DOHH2 (cell line): ENCODE results near the gene ARID1A.

ENCODE experiments used
- H3F3A ChIP-seq: fragments of 200-600 bp; sonication (generic), shearing (Covaris generic); 2 replicates; pipeline ENCODE4 v1.6.0; 2016; ENCODE audit warnings: antibody characterized with exemption, mild to moderate bottlenecking; ENCODE audit not compliant: control insufficient read depth, insufficient read depth
- H3K27ac ChIP-seq: fragments of 200-600 bp; sonication (generic); 2 replicates; pipeline ENCODE4 v1.5.1; 2014; ENCODE audit warnings: low read depth, mild to moderate bottlenecking, low read length, moderate library complexity
- H3K27me3 ChIP-seq: fragments of 200-600 bp; sonication (generic); 2 replicates; pipeline ENCODE4 v1.6.1; 2014; ENCODE audit warnings: mild to moderate bottlenecking, low read length, mixed read lengths; ENCODE audit not compliant: control insufficient read depth
- H3K36me3 ChIP-seq: fragments of 200-600 bp; sonication (generic); 2 replicates; pipeline ENCODE4 v1.6.1; 2014; ENCODE audit warnings: mild to moderate bottlenecking, low read length, moderate library complexity, mixed read lengths; ENCODE audit not compliant: control insufficient read depth
- H3K4me1 ChIP-seq: fragments of 200-600 bp; sonication (generic); 2 replicates; pipeline ENCODE4 v1.6.1; 2014; ENCODE audit warnings: mild to moderate bottlenecking, low read length, mixed read lengths; ENCODE audit not compliant: control insufficient read depth
- H3K4me2 ChIP-seq: fragments of 200-600 bp; sonication (generic); 2 replicates; pipeline ENCODE4 v1.6.0; 2014; ENCODE audit warnings: mild to moderate bottlenecking, low read length, moderate library complexity
- H3K4me3 ChIP-seq: fragments of 200-600 bp; sonication (generic); 2 replicates; pipeline ENCODE4 v1.5.1; 2014; ENCODE audit warnings: mild to moderate bottlenecking, low read length, mixed read lengths
- H3K79me2 ChIP-seq: fragments of 200-600 bp; sonication (generic); 2 replicates; pipeline ENCODE4 v1.6.1; 2014; ENCODE audit warnings: mild to moderate bottlenecking, low read length, mixed read lengths; ENCODE audit not compliant: control insufficient read depth
- H3K9me2 ChIP-seq: fragments of 200-600 bp; sonication (generic); replicated peaks from 2 replicates; pipeline ENCODE4 v1.6.1; 2014; ENCODE audit warnings: mild to moderate bottlenecking, low read length, mixed read lengths; ENCODE audit not compliant: control insufficient read depth
- H3K9me3 ChIP-seq: fragments of 200-600 bp; sonication (generic); 2 replicates; pipeline ENCODE4 v1.6.1; 2014; ENCODE audit warnings: antibody characterized with exemption, low read length, mixed read lengths; ENCODE audit not compliant: control insufficient read depth, insufficient read depth
- H4K20me1 ChIP-seq: fragments of 200-600 bp; sonication (generic); 2 replicates; pipeline ENCODE4 v1.6.0; 2014; ENCODE audit warnings: low read depth, mild to moderate bottlenecking, antibody characterized with exemption, low read length, moderate library complexity; ENCODE audit not compliant: control insufficient read depth, insufficient read depth
- CTCF ChIP-seq: fragments of 200-600 bp; sonication (generic); IDR thresholded peaks from one replicate; pipeline ENCODE4 v1.5.1; 2014; ENCODE audit warnings: antibody characterized with exemption, mild to moderate bottlenecking, low read depth, low read length; ENCODE audit not compliant: poor library complexity, severe bottlenecking
- EZH2phosphoT487 ChIP-seq: fragments of 200-600 bp; sonication (generic); IDR thresholded peaks from 2 replicates; pipeline ENCODE4 v1.6.1; 2017; ENCODE audit warnings: borderline replicate concordance, mild to moderate bottlenecking, antibody characterized with exemption, low read length, moderate library complexity, mixed read lengths

ARID1A gene

GRCh38 chr1:26771643-26772321, 76.0 kb downstream of the ARID1A start:
- Histone ChIP-seq H4K20me1 (no peaks in the 10 kb centered on the region), H3K4me1 (no peaks in the 10 kb centered on the region), H3K79me2 (peaks cover 8% of the 10 kb centered on the region), H3K9me3 (no peaks in the 10 kb centered on the region), H3F3A (no peaks in the 10 kb centered on the region), H3K4me3 (no peak overlapping the region), H3K36me3 (peaks cover 97% of the 10 kb centered on the region), H3K4me2 (no peak overlapping the region), H3K27me3 (no peaks in the 10 kb centered on the region), H3K27ac (no peak overlapping the region), H3K9me2 (no peaks in the 10 kb centered on the region)
- no peak for TF ChIP-seq CTCF
- no peak for TF ChIP-seq EZH2phosphoT487

- Histone ChIP-seq H3K4me1 (no peaks in the 10 kb centered on the region), H3K4me2 (no peak overlapping the region), H3K4me3 (no peak overlapping the region), H3K27me3 (no peaks in the 10 kb centered on the region), H3K79me2 (peaks cover 8% of the 10 kb centered on the region), H3K9me3 (no peaks in the 10 kb centered on the region), H3K36me3 (peaks cover 97% of the 10 kb centered on the region), H3K9me2 (no peaks in the 10 kb centered on the region), H4K20me1 (no peaks in the 10 kb centered on the region), H3K27ac (no peak overlapping the region), H3F3A (no peaks in the 10 kb centered on the region)
- no peak for TF ChIP-seq EZH2phosphoT487
- TF ChIP-seq CTCF: no peak
Observed at GRCh38 chr1:26772687-26773086, 76.9 kb downstream of the ARID1A start.

- H3K4me2 ChIP-seq: no peak overlapping the region
- peaks cover 97% of the 10 kb centered on the region for H3K36me3 ChIP-seq
- no peaks in the 10 kb centered on the region for H4K20me1 ChIP-seq
- TF ChIP-seq EZH2phosphoT487: no peak
- no peak for TF ChIP-seq CTCF
- H3K9me3 ChIP-seq: no peaks in the 10 kb centered on the region
- H3K79me2 ChIP-seq: peaks cover 11% of the 10 kb centered on the region
- no peaks in the 10 kb centered on the region for H3K4me1 ChIP-seq
- H3K9me2 ChIP-seq: no peaks in the 10 kb centered on the region
- H3F3A ChIP-seq: peaks cover 5% of the 10 kb centered on the region; the same call in 1 of the 2 replicates
- no peak overlapping the region for H3K4me3 ChIP-seq
- no peak overlapping the region for H3K27ac ChIP-seq
- H3K27me3 ChIP-seq: no peaks in the 10 kb centered on the region
Observed at GRCh38 chr1:26774462-26774861, 78.6 kb downstream of the ARID1A start.
